GM19099 (cell line): ENCODE measurements around the gene SUGCT.

Source experiments
- POLR2A ChIP-seq: IDR thresholded peaks from 3 replicates; pipeline ENCODE4 v1.6.1; 2011; ENCODE audit warnings: low read depth; ENCODE audit not compliant: insufficient read length; ENCODE audit errors: extremely low read depth

The SUGCT gene

GRCh38 chr7:40720416-40720815 lies 585.6 kb downstream of the SUGCT start:
- TF ChIP-seq POLR2A, result no peak

GRCh38 chr7:40721342-40721949 lies 586.6 kb downstream of the SUGCT start:
- no peak for TF ChIP-seq POLR2A

GRCh38 chr7:40722242-40722641 lies 587.4 kb downstream of the SUGCT start:
- no peak for TF ChIP-seq POLR2A

- no peak for TF ChIP-seq POLR2A
Measured at GRCh38 chr7:40723829-40724228, 589.0 kb downstream of the SUGCT start.

GRCh38 chr7:40726559-40726958 lies 591.8 kb downstream of the SUGCT start:
- no peak for TF ChIP-seq POLR2A

GRCh38 chr7:40733114-40733513 lies 598.3 kb downstream of the SUGCT start:
- TF ChIP-seq POLR2A, result no peak

- no peak for TF ChIP-seq POLR2A
Measured at GRCh38 chr7:40733578-40733977, 598.8 kb downstream of the SUGCT start.

GRCh38 chr7:40739257-40739656 lies 604.5 kb downstream of the SUGCT start:
- TF ChIP-seq POLR2A, result no peak

GRCh38 chr7:40742270-40742669 lies 607.5 kb downstream of the SUGCT start:
- no peak for TF ChIP-seq POLR2A

- no peak for TF ChIP-seq POLR2A
Measured at GRCh38 chr7:40746841-40747556, 612.2 kb downstream of the SUGCT start.

GRCh38 chr7:40747856-40748255 lies 613.1 kb downstream of the SUGCT start:
- no peak for TF ChIP-seq POLR2A

GRCh38 chr7:40749877-40750276 lies 615.1 kb downstream of the SUGCT start:
- no peak for TF ChIP-seq POLR2A

GRCh38 chr7:40753455-40753854 lies 618.6 kb downstream of the SUGCT start:
- TF ChIP-seq POLR2A, result no peak

- no peak for TF ChIP-seq POLR2A
Measured at GRCh38 chr7:40755438-40755837, 620.6 kb downstream of the SUGCT start.

GRCh38 chr7:40757109-40757508 lies 622.3 kb downstream of the SUGCT start:
- TF ChIP-seq POLR2A, result no peak

- TF ChIP-seq POLR2A, result no peak
Measured at GRCh38 chr7:40758590-40758989, 623.8 kb downstream of the SUGCT start.

- TF ChIP-seq POLR2A, result no peak
Measured at GRCh38 chr7:40760293-40760964, 625.6 kb downstream of the SUGCT start.

GRCh38 chr7:40760987-40761386 lies 626.2 kb downstream of the SUGCT start:
- no peak for TF ChIP-seq POLR2A
